ENCODE measurements around the gene C9orf85. TPM values are rescaled to one million over a fixed set of nuclear protein-coding genes. Genes with fewer than 3 reads are reported as not detected.

The C9orf85 gene
- total and polyA plus RNA-seq, 2 of the 8 experiments (the other 6 are each of a cell fraction or from before 2014, with no cell fraction given): 6.3 to 14.5 TPM

GRCh38 chr9:71895117-71895516 is 16.3 kb upstream of the C9orf85 start:
- Histone ChIP-seq H3K4me3 (ENCODE audit: extremely low read depth in 1 of 4, insufficient read depth in 2 of 4, low read depth in 3 of 4, low read length in 4 of 4) (no peak overlapping the region), H3K9me3 (ENCODE audit: insufficient read depth in 2 of 2, low read depth in 1 of 2, low read length in 1 of 2) (no peaks in the 10 kb centered on the region), H3K4me2 (ENCODE audit: insufficient read depth in 1 of 2, low read depth in 2 of 2, low read length in 2 of 2) (no peak overlapping the region), H4K20me1 (replicated peaks in 1 of 2; ENCODE audit: control insufficient read depth in 1 of 2, insufficient read depth in 2 of 2, low read length in 2 of 2) (peaks cover 14 to 20% of the 10 kb centered on the region in 2 experiments), H2BK5ac (ENCODE audit: low read depth, low read length) (no peak overlapping the region), H2BK15ac (ENCODE audit: low read length) (no peak overlapping the region), H3K27me3 (replicated peaks in 1 of 4; ENCODE audit: control insufficient read depth in 3 of 4, extremely low read depth in 1 of 4, insufficient read depth in 3 of 4, low read length in 3 of 4) (no peaks in the 10 kb centered on the region), H3K9ac (replicated peaks in 1 of 4; ENCODE audit: extremely low read depth in 1 of 4, low read depth in 3 of 4, low read length in 3 of 4) (no peak overlapping the region), H3K4ac (replicated peaks; ENCODE audit: insufficient read length, low read depth, low read length) (no peak overlapping the region), H2AFZ (ENCODE audit: low read length) (no peak overlapping the region), H3K4me1 (replicated peaks in 1 of 4; ENCODE audit: control insufficient read depth in 3 of 4, insufficient read depth in 4 of 4, low read length in 3 of 4) (peaks cover 0 to 4% (median 1%) of the 10 kb centered on the region in 4 experiments; a peak in 4 of 7 replicates), H3K27ac (ENCODE audit: low read depth, low read length) (no peak overlapping the region), H4K8ac (ENCODE audit: extremely low read depth, insufficient read depth, low read length) (no peak overlapping the region), H3K23ac (ENCODE audit: insufficient read length) (no peak overlapping the region), H3K23me2 (ENCODE audit: low read depth, low read length) (no peaks in the 10 kb centered on the region), H4K91ac (replicated peaks; ENCODE audit: insufficient read length, low read length) (no peak overlapping the region), H2AK5ac (ENCODE audit: low read depth, low read length) (no peak overlapping the region), H2BK12ac (ENCODE audit: low read depth, low read length) (no peak overlapping the region), H2BK120ac (replicated peaks; ENCODE audit: low read depth, low read length) (no peak overlapping the region), H4K5ac (ENCODE audit: insufficient read length, low read depth, low read length) (no peak overlapping the region), H3K14ac (ENCODE audit: insufficient read length) (no peak overlapping the region), H2BK20ac (ENCODE audit: low read length) (no peak overlapping the region), H3K18ac (ENCODE audit: extremely low read depth, low read length) (no peak overlapping the region), H3K79me2 (ENCODE audit: control insufficient read depth in 1 of 2, insufficient read depth in 2 of 2, low read length in 2 of 2) (peaks cover 35 to 99% of the 10 kb centered on the region in 2 experiments), H3K36me3 (ENCODE audit: control insufficient read depth in 2 of 4, insufficient read depth in 4 of 4, low read length in 3 of 4) (no peaks in the 10 kb centered on the region), H3K56ac (replicated peaks; ENCODE audit: insufficient read length, low read depth, low read length) (no peak overlapping the region), H3K79me1 (ENCODE audit: low read depth, low read length) (peaks cover 3% of the 10 kb centered on the region; the same call in 1 of the 2 replicates)
- DNase-seq (ENCODE audit: low read depth in 1 of 2, low spot score in 2 of 2) (no peak), FAIRE-seq (no peak)
- no peak for TF ChIP-seq POLR2AphosphoS5 (IDR thresholded peaks at IDR 0.05; ENCODE audit: low read depth, low read length)
- TF ChIP-seq RAD21 (IDR thresholded peaks at IDR 0.05 in 1 of 2, conservative IDR thresholded peaks at IDR 0.05 in 1 of 2; ENCODE audit: low read depth in 2 of 2, low read length in 2 of 2): no peak
- no peak for TF ChIP-seq ASH2L (IDR thresholded peaks at IDR 0.05; ENCODE audit: low read length)
- no peak for TF ChIP-seq SIX5 (IDR thresholded peaks at IDR 0.05; ENCODE audit: low read depth, low read length)
- no peak for TF ChIP-seq BACH1 (IDR thresholded peaks at IDR 0.05; ENCODE audit: low read length)
- TF ChIP-seq EZH2 (IDR thresholded peaks at IDR 0.05; ENCODE audit: low read depth, low read length, severe bottlenecking): no peak
- TF ChIP-seq SRF (IDR thresholded peaks at IDR 0.05; ENCODE audit: low read depth, low read length): no peak
- no peak for TF ChIP-seq SP4 (IDR thresholded peaks at IDR 0.05; ENCODE audit: low read length)
- TF ChIP-seq HDAC2 (IDR thresholded peaks at IDR 0.05; ENCODE audit: borderline replicate concordance in 1 of 2, low read depth in 2 of 2, low read length in 2 of 2): no peak
- no peak for TF ChIP-seq CHD1 (IDR thresholded peaks at IDR 0.05; ENCODE audit: low read depth, low read length)
- no peak for TF ChIP-seq TBP (IDR thresholded peaks at IDR 0.05; ENCODE audit: low read depth, low read length)
- TF ChIP-seq TAF1 (IDR thresholded peaks at IDR 0.05; ENCODE audit: low read depth, low read length): no peak
- no peak for TF ChIP-seq NRF1 (IDR thresholded peaks at IDR 0.05; ENCODE audit: low read depth, low read length)
- no peak for TF ChIP-seq ATF2 (IDR thresholded peaks at IDR 0.05; ENCODE audit: low read length)
- POLR2A ChIA-PET (ENCODE audit: partially characterized antibody): interaction anchor here (0.9 to 3.3 kb wide), 2 partner anchors 11 to 16 kb away, joined by 5 to 13 read pairs; partner anchors contain the start of genes ABHD17B and C9orf85
- CTCF ChIA-PET (ENCODE audit: partially characterized antibody): interaction anchor here (1.8 kb wide), 1 partner anchor 10 kb away, joined by 6 read pairs; no protein-coding TSS in a partner anchor
